HCT116 (cell line): ENCODE data around the gene UBAC2. TPM values are rescaled to one million over a fixed set of nuclear protein-coding genes. Genes with fewer than 3 reads are reported as not detected.

Experiments
- ATAC-seq: fragments of 200-7000 bp; cut with Tn5 transposase; 2 replicates; pipeline ENCODE4 v1.9.1; 2020; ENCODE audit warnings: mild to moderate bottlenecking, moderate library complexity
- BruUV-seq: library from RNA; stranded (reverse); fragments of 400-500 nt; replicated peaks from 2 replicates; lab custom pipeline; 2021; lab: Mats Ljungman, UMichigan
- CTCF ChIA-PET: fragments of 300-600 bp; sonication (Branson Sonifier 250); formaldehyde crosslinking; loops from one replicate; lab custom pipeline; 2021; ENCODE audit warnings: antibody characterized with exemption; lab: Charles Lee
- POLR2A ChIA-PET: fragments of 300-600, 350-600 bp; sonication (Branson Sonifier 250); formaldehyde crosslinking; loops from one replicate; lab custom pipeline; 2021; ENCODE audit warnings: antibody characterized with exemption; lab: Charles Lee
- RAD21 ChIA-PET, 2 experiments: fragments of 300-600 bp; sonication (Branson Sonifier 250); formaldehyde crosslinking; loops; one replicate each; lab custom pipeline; 2023; ENCODE audit warnings: low total read pairs in 2 of 2; ENCODE audit not compliant: uncharacterized antibody in 2 of 2, unreplicated experiment in 2 of 2, low non-redundant PET in 1 of 2; lab: Charles Lee
- DNase-seq: peaks from one replicate; pipeline ENCODE4 v3.0.0-alpha.2; 2010; ENCODE audit warnings: low read depth, low spot score
- H2AFZ ChIP-seq: fragments of 200-600 bp; shearing (Covaris generic), sonication (generic); 2 replicates; pipeline ENCODE4 v1.6.1; 2017; ENCODE audit warnings: low read depth, mixed run types, mixed read lengths, antibody characterized with exemption, low read length; ENCODE audit not compliant: poor library complexity, severe bottlenecking
- H3K27ac ChIP-seq: 2 replicates; pipeline ENCODE4 v1.5.1; 2012; ENCODE audit warnings: low read depth, low read length
- H3K27me3 ChIP-seq: fragments of 200-600 bp; sonication (generic); 2 replicates; pipeline ENCODE4 v1.6.1; 2016; ENCODE audit warnings: mixed run types, low read length, mixed read lengths; ENCODE audit not compliant: insufficient read depth
- H3K36me3 ChIP-seq, 2 experiments: fragments of 200-500 bp in 1 of 2; fragments of 200-600 bp in 1 of 2; sonication (Bioruptor generic) in 1 of 2; sonication (generic) in 1 of 2; 2 replicates each; pipeline versions ENCODE4 v1.5.1 to v1.6.1; 2014 to 2016; ENCODE audit warnings: low read length in 2 of 2, inconsistent platforms in 1 of 2, mixed read lengths in 1 of 2, mixed run types in 1 of 2; ENCODE audit not compliant: insufficient read depth in 2 of 2, control insufficient read depth in 1 of 2
- H3K4me1 ChIP-seq, 2 experiments: fragments of 200-600 bp in 1 of 2; sonication (generic) in 1 of 2; 2 replicates each; pipeline versions ENCODE4 v1.5.1 to v1.6.1; 2012 to 2017; ENCODE audit warnings: low read length in 2 of 2, inconsistent platforms in 1 of 2, mild to moderate bottlenecking in 1 of 2, mixed read lengths in 1 of 2, mixed run types in 1 of 2, moderate library complexity in 1 of 2; ENCODE audit not compliant: insufficient read depth in 2 of 2, control insufficient read depth in 1 of 2
- H3K4me2 ChIP-seq: fragments of 200-600 bp; sonication (generic); 2 replicates; pipeline ENCODE4 v1.6.1; 2017; ENCODE audit warnings: mixed run types, low read length, mixed read lengths
- H3K4me3 ChIP-seq, 2 experiments: fragments of 200-600 bp in 1 of 2; sonication (generic) in 1 of 2; replicated peaks in 1 of 2; 2 replicates each; pipeline ENCODE4 v1.5.1; 2011 to 2016; ENCODE audit warnings: low read length in 2 of 2, control low read depth in 1 of 2, low read depth in 1 of 2, mild to moderate bottlenecking in 1 of 2, mixed read lengths in 1 of 2, mixed run types in 1 of 2
- H3K79me2 ChIP-seq: fragments of 200-600 bp; sonication (generic); 2 replicates; pipeline ENCODE4 v1.6.1; 2017; ENCODE audit warnings: mild to moderate bottlenecking, mixed run types, low read length, moderate library complexity, mixed read lengths; ENCODE audit not compliant: insufficient read depth
- H3K9ac ChIP-seq: fragments of 200-600 bp; sonication (generic); 2 replicates; pipeline ENCODE4 v1.6.1; 2016; ENCODE audit warnings: low read length, mixed read lengths
- H3K9me2 ChIP-seq: fragments of 200-600 bp; sonication (generic), shearing (Covaris generic); 2 replicates; pipeline ENCODE4 v1.6.1; 2017; ENCODE audit warnings: mixed run types, mild to moderate bottlenecking, moderate library complexity; ENCODE audit not compliant: insufficient read depth
- H3K9me3 ChIP-seq, 2 experiments: fragments of 200-500 bp in 1 of 2; fragments of 200-600 bp in 1 of 2; sonication (Bioruptor generic) in 1 of 2; sonication (generic) in 1 of 2; 2 replicates each; pipeline ENCODE4 v1.6.1; 2014 to 2017; ENCODE audit warnings: low read length in 2 of 2, mixed read lengths in 2 of 2, inconsistent platforms in 1 of 2, low read depth in 1 of 2, mild to moderate bottlenecking in 1 of 2, mixed run types in 1 of 2, moderate library complexity in 1 of 2; ENCODE audit not compliant: control insufficient read depth in 1 of 2, insufficient read depth in 1 of 2
- H4K20me1 ChIP-seq: fragments of 200-600 bp; sonication (generic), shearing (Covaris generic); 2 replicates; pipeline ENCODE4 v1.6.1; 2017; ENCODE audit warnings: mixed run types, mild to moderate bottlenecking, moderate library complexity; ENCODE audit not compliant: insufficient read depth
- CBX3 ChIP-seq: IDR thresholded peaks from 2 replicates; pipeline ENCODE4 v1.6.1; 2012; ENCODE audit warnings: low read depth
- JUND ChIP-seq: IDR thresholded peaks from 2 replicates; pipeline ENCODE4 v1.6.1; 2012
- MAX ChIP-seq: IDR thresholded peaks from 2 replicates; pipeline ENCODE4 v1.6.1; 2012
- POLR2AphosphoS5 ChIP-seq: IDR thresholded peaks from 2 replicates; pipeline ENCODE4 v1.6.1; 2011; ENCODE audit warnings: mild to moderate bottlenecking, low read depth, low read length, moderate library complexity
- REST ChIP-seq: IDR thresholded peaks from 2 replicates; pipeline ENCODE4 v1.6.1; 2012; ENCODE audit warnings: low read depth
- SRF ChIP-seq: IDR thresholded peaks from 2 replicates; pipeline ENCODE4 v1.6.1; 2012; ENCODE audit warnings: low read depth
- TCF7L2 ChIP-seq: IDR thresholded peaks from 2 replicates; pipeline ENCODE4 v1.7.0; 2011; ENCODE audit warnings: borderline replicate concordance, inconsistent platforms; ENCODE audit not compliant: insufficient read depth, insufficient read length; ENCODE audit errors: extremely low read depth
- ZNF274 ChIP-seq: fragments of 200-500 bp; sonication (Bioruptor generic); IDR thresholded peaks from 2 replicates; pipeline ENCODE4 v1.6.1; 2014; ENCODE audit warnings: mild to moderate bottlenecking, low read depth, low read length, inconsistent platforms
- intact Hi-C: fragments of 100-400 bp; cut with micrococcal nuclease; formaldehyde crosslinking; loops from 2 replicates; pipeline ENCODE4 v1.10.0; 2022
- total RNA-seq: library from RNA; stranded (reverse); gene quantifications from one replicate; pipeline ENCODE4 v1.2.1, GENCODE V29; 2021; ENCODE audit not compliant: unreplicated experiment

UBAC2 gene
- total RNA-seq, 1 experiment from 2014 or later, result 67.4 TPM

- ATAC-seq (no peak), DNase-seq (no peak)
- intact Hi-C loops, result no loop called here
- no peaks in the 10 kb centered on the region for H3K4me1 ChIP-seq
- no peaks in the 10 kb centered on the region for H3K9me2 ChIP-seq
- H2AFZ ChIP-seq, result no peak overlapping the region
- H3K4me2 ChIP-seq, result no peak overlapping the region
- no peaks in the 10 kb centered on the region for H3K27me3 ChIP-seq
- no peaks in the 10 kb centered on the region for H3K9me3 ChIP-seq
- no peak for TF ChIP-seq JUND
- peak; percentile 13 for TF ChIP-seq REST
- ChIA-PET RAD21 (no interaction called here), CTCF (no interaction called here), POLR2A (no interaction called here)
- BruUV-seq, result no TSS peak
- no peaks in the 10 kb centered on the region for H4K20me1 ChIP-seq
- H3K36me3 ChIP-seq, result no peaks in the 10 kb centered on the region
- no peak overlapping the region for H3K4me3 ChIP-seq
- H3K27ac ChIP-seq, result no peak overlapping the region
- no peak overlapping the region for H3K9ac ChIP-seq
- no peaks in the 10 kb centered on the region for H3K79me2 ChIP-seq
Measured at GRCh38 chr13:99404005-99404755, 203.5 kb downstream of the UBAC2 start.

GRCh38 chr13:99405966-99406365 lies 205.3 kb downstream of the UBAC2 start:
- H3K27me3 ChIP-seq, result no peaks in the 10 kb centered on the region
- ChIA-PET RAD21 (no interaction called here), CTCF (no interaction called here), POLR2A (no interaction called here)
- H3K4me3 ChIP-seq, result no peak overlapping the region
- no peak overlapping the region for H3K27ac ChIP-seq
- H2AFZ ChIP-seq, result no peak overlapping the region
- no peaks in the 10 kb centered on the region for H3K36me3 ChIP-seq
- TF ChIP-seq SRF (no peak), MAX (no peak), ZNF274 (no peak), POLR2AphosphoS5 (no peak), CBX3 (no peak), TCF7L2 (no peak)
- no peak overlapping the region for H3K9ac ChIP-seq
- BruUV-seq, result no TSS peak
- ATAC-seq (no peak), DNase-seq (no peak)
- H4K20me1 ChIP-seq, result no peaks in the 10 kb centered on the region
- no peak overlapping the region for H3K4me2 ChIP-seq
- intact Hi-C loops, result no loop called here
- H3K9me3 ChIP-seq, result no peaks in the 10 kb centered on the region
- no peaks in the 10 kb centered on the region for H3K79me2 ChIP-seq
- H3K4me1 ChIP-seq, result peaks cover 0 to 4% of the 10 kb centered on the region in 2 experiments; a peak in 1 of 4 replicates
- H3K9me2 ChIP-seq, result no peaks in the 10 kb centered on the region
